ENCODE measurements around the gene TMC5.
"Not testable (repeated sequence)": the region's sequence is repeated elsewhere in the genome, so short reads cannot be mapped to it uniquely, and the experiment has no call there.

The TMC5 gene

GRCh38 chr16:19523559-19524355, 106.1 kb downstream of the TMC5 start, which contains the start of gene CCP110:
TSS of gene CCP110 (plus strand) at chr16:19523942. CDS start at chr16:19527882, 3,940 bp downstream.
- H3K4me3 ChIP-seq (ENCODE audit: low read length): peak within 1 kb of the TSS; percentile 80
- peak within 1 kb of the TSS; percentile 67 for H3K9ac ChIP-seq (ENCODE audit: low read depth, low read length)
- no peak within 1 kb of the TSS for H3K27ac ChIP-seq (ENCODE audit: low read depth, low read length)
- peaks cover 16% of the 10 kb centered on the region for H3K4me1 ChIP-seq (ENCODE audit: insufficient read depth, low read length)
- 2% methylated on average over 51 of the region's 51 CpGs for WGBS
- no peaks in the 10 kb centered on the region for H3K27me3 ChIP-seq (ENCODE audit: insufficient read depth, low read length)
- H3K9me3 ChIP-seq (ENCODE audit: insufficient read depth, low read depth, low read length): no peaks in the 10 kb centered on the region
- H3K36me3 ChIP-seq (ENCODE audit: insufficient read depth, low read length): peaks cover 12% of the 10 kb centered on the region

GRCh38 chr16:19524356-19524615, 106.6 kb downstream of the TMC5 start:
- Histone ChIP-seq H3K27me3 (ENCODE audit: insufficient read depth, low read length) (no peaks in the 10 kb centered on the region), H3K4me1 (ENCODE audit: insufficient read depth, low read length) (peaks cover 16% of the 10 kb centered on the region), H3K36me3 (ENCODE audit: insufficient read depth, low read length) (peaks cover 17% of the 10 kb centered on the region), H3K9ac (ENCODE audit: low read depth, low read length) (peak overlapping the region; percentile 67), H3K27ac (ENCODE audit: low read depth, low read length) (no peak overlapping the region), H3K4me3 (ENCODE audit: low read length) (peak overlapping the region; percentile 80), H3K9me3 (ENCODE audit: insufficient read depth, low read depth, low read length) (no peaks in the 10 kb centered on the region)
- WGBS: under 1% methylated on average over 11 of the region's 11 CpGs

- WGBS: 8% methylated on average over 19 of the region's 19 CpGs
- Histone ChIP-seq H3K27ac (ENCODE audit: low read depth, low read length) (no peak overlapping the region), H3K9ac (ENCODE audit: low read depth, low read length) (peak overlapping the region; percentile 67), H3K4me3 (ENCODE audit: low read length) (peak overlapping the region; percentile 80), H3K36me3 (ENCODE audit: insufficient read depth, low read length) (peaks cover 22% of the 10 kb centered on the region), H3K27me3 (ENCODE audit: insufficient read depth, low read length) (no peaks in the 10 kb centered on the region), H3K9me3 (ENCODE audit: insufficient read depth, low read depth, low read length) (no peaks in the 10 kb centered on the region), H3K4me1 (ENCODE audit: insufficient read depth, low read length) (peaks cover 16% of the 10 kb centered on the region)
Observed at GRCh38 chr16:19524616-19525384, 107.1 kb downstream of the TMC5 start.

- no CpG with 5 or more reads among the region's 2 CpGs for WGBS
- H3K4me3 ChIP-seq (ENCODE audit: low read length): peak overlapping the region; percentile 80
- H3K36me3 ChIP-seq (ENCODE audit: insufficient read depth, low read length): peaks cover 26% of the 10 kb centered on the region
- peaks cover 16% of the 10 kb centered on the region for H3K4me1 ChIP-seq (ENCODE audit: insufficient read depth, low read length)
- no peak overlapping the region for H3K27ac ChIP-seq (ENCODE audit: low read depth, low read length)
- no peaks in the 10 kb centered on the region for H3K27me3 ChIP-seq (ENCODE audit: insufficient read depth, low read length)
- no peaks in the 10 kb centered on the region for H3K9me3 ChIP-seq (ENCODE audit: insufficient read depth, low read depth, low read length)
- 0 out of 2 replicates have a peak overlapping the region, but pooled peaks have one; percentile 67 for H3K9ac ChIP-seq (ENCODE audit: low read depth, low read length)
Observed at GRCh38 chr16:19525385-19525723, 107.7 kb downstream of the TMC5 start.

- Histone ChIP-seq H3K36me3 (ENCODE audit: insufficient read depth, low read length) (peaks cover 36% of the 10 kb centered on the region), H3K27ac (ENCODE audit: low read depth, low read length) (no peak overlapping the region), H3K9me3 (ENCODE audit: insufficient read depth, low read depth, low read length) (no peaks in the 10 kb centered on the region), H3K4me3 (ENCODE audit: low read length) (no peak overlapping the region), H3K4me1 (ENCODE audit: insufficient read depth, low read length) (peaks cover 15% of the 10 kb centered on the region), H3K27me3 (ENCODE audit: insufficient read depth, low read length) (no peaks in the 10 kb centered on the region), H3K9ac (ENCODE audit: low read depth, low read length) (no peak overlapping the region)
- 92% methylated on average over 1 of the region's 1 CpG for WGBS
Observed at GRCh38 chr16:19527161-19527560, 109.5 kb downstream of the TMC5 start.

- Histone ChIP-seq H3K27ac (ENCODE audit: low read depth, low read length) (no peak overlapping the region), H3K9me3 (ENCODE audit: insufficient read depth, low read depth, low read length) (no peaks in the 10 kb centered on the region), H3K4me3 (ENCODE audit: low read length) (no peak overlapping the region), H3K9ac (ENCODE audit: low read depth, low read length) (no peak overlapping the region), H3K36me3 (ENCODE audit: insufficient read depth, low read length) (peaks cover 45% of the 10 kb centered on the region), H3K27me3 (ENCODE audit: insufficient read depth, low read length) (no peaks in the 10 kb centered on the region), H3K4me1 (ENCODE audit: insufficient read depth, low read length) (peaks cover 18% of the 10 kb centered on the region)
- WGBS: 94% methylated on average over 3 of the region's 3 CpGs
Observed at GRCh38 chr16:19528666-19529065, 111.0 kb downstream of the TMC5 start.

- H3K9ac ChIP-seq (ENCODE audit: low read depth, low read length): no peak overlapping the region
- H3K36me3 ChIP-seq (ENCODE audit: insufficient read depth, low read length): peaks cover 76% of the 10 kb centered on the region
- H3K4me1 ChIP-seq (ENCODE audit: insufficient read depth, low read length): peaks cover 10% of the 10 kb centered on the region
- H3K27me3 ChIP-seq (ENCODE audit: insufficient read depth, low read length): no peaks in the 10 kb centered on the region
- H3K4me3 ChIP-seq (ENCODE audit: low read length): no peak overlapping the region
- WGBS: no CpG with 5 or more reads among the region's 1 CpG
- no peaks in the 10 kb centered on the region for H3K9me3 ChIP-seq (ENCODE audit: insufficient read depth, low read depth, low read length)
- H3K27ac ChIP-seq (ENCODE audit: low read depth, low read length): no peak overlapping the region
Observed at GRCh38 chr16:19532601-19533000, 114.9 kb downstream of the TMC5 start.

GRCh38 chr16:19540241-19540970, 122.7 kb downstream of the TMC5 start:
- Histone ChIP-seq H3K9ac (ENCODE audit: low read depth, low read length) (no peak overlapping the region), H3K4me1 (ENCODE audit: insufficient read depth, low read length) (no peaks in the 10 kb centered on the region), H3K36me3 (ENCODE audit: insufficient read depth, low read length) (peaks cover 74% of the 10 kb centered on the region), H3K27me3 (ENCODE audit: insufficient read depth, low read length) (no peaks in the 10 kb centered on the region), H3K9me3 (ENCODE audit: insufficient read depth, low read depth, low read length) (no peaks in the 10 kb centered on the region), H3K4me3 (ENCODE audit: low read length) (no peak overlapping the region), H3K27ac (ENCODE audit: low read depth, low read length) (no peak overlapping the region)
- 90% methylated on average over 5 of the region's 6 CpGs for WGBS

- Histone ChIP-seq H3K9me3 (ENCODE audit: insufficient read depth, low read depth, low read length) (no peaks in the 10 kb centered on the region), H3K27ac (ENCODE audit: low read depth, low read length) (no peak overlapping the region), H3K27me3 (ENCODE audit: insufficient read depth, low read length) (no peaks in the 10 kb centered on the region), H3K9ac (ENCODE audit: low read depth, low read length) (no peak overlapping the region), H3K4me3 (ENCODE audit: low read length) (no peak overlapping the region), H3K4me1 (ENCODE audit: insufficient read depth, low read length) (no peaks in the 10 kb centered on the region), H3K36me3 (ENCODE audit: insufficient read depth, low read length) (peaks cover 71% of the 10 kb centered on the region)
- 96% methylated on average over 2 of the region's 3 CpGs for WGBS
Observed at GRCh38 chr16:19542138-19542821, 124.6 kb downstream of the TMC5 start.

GRCh38 chr16:19543278-19543996, 125.8 kb downstream of the TMC5 start:
- peaks cover 74% of the 10 kb centered on the region for H3K36me3 ChIP-seq (ENCODE audit: insufficient read depth, low read length)
- not testable (repeated sequence) for H3K27ac ChIP-seq (ENCODE audit: low read depth, low read length)
- 96% methylated on average over 8 of the region's 10 CpGs for whole genome bisulfite sequencing

More at GRCh38 chr16:19543278-19543996, 125.8 kb downstream of the TMC5 start:
- not testable (repeated sequence) for H3K9me3 ChIP-seq (ENCODE audit: insufficient read depth, low read depth, low read length); H3K27me3 ChIP-seq (ENCODE audit: insufficient read depth, low read length); H3K4me1 ChIP-seq (ENCODE audit: insufficient read depth, low read length); H3K4me3 ChIP-seq (ENCODE audit: low read length); H3K9ac ChIP-seq (ENCODE audit: low read depth, low read length)

All from HUES64 (cell line).